A673 (cell line): ENCODE measurements around the gene H3-3A.

Source experiments
- EZH2 ChIP-seq: fragments of 200-600 bp; sonication (generic); IDR thresholded peaks from 2 replicates; pipeline ENCODE4 v1.6.1; 2017; ENCODE audit warnings: borderline replicate concordance, low read depth, mild to moderate bottlenecking, mixed read lengths, antibody characterized with exemption, low read length; ENCODE audit not compliant: poor library complexity, severe bottlenecking
- TF ChIP-seq, protein P1 (sequence below): fragments of 300-800, 200-600 bp; sonication (generic); conservative IDR thresholded peaks from 2 replicates; pipeline ENCODE4 v1.5.1; 2017; ENCODE audit warnings: low read depth, mild to moderate bottlenecking, antibody characterized with exemption, low read length, moderate library complexity, mixed read lengths

DNA sequence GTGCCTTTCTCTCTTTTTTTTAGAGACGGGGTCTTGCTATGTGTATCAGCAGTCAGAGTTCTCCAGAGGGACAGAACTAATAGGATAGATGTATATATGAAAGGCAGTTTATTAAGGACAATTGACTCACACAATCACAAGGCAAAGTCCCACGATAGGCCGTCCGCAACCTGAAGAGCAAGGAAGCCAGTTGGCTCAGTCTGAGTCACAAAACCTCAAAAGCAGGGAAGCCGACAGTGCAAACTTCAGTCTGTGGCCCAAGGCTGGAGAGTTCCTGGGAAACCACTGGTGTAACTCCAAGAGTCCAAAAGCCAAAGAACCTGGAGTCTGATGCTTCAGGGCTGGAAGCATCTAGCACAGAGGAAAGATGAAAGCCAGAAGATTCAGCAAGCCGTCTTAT lies 16.3 kb upstream of the H3-3A start:
- TF ChIP-seq, protein P1, sequence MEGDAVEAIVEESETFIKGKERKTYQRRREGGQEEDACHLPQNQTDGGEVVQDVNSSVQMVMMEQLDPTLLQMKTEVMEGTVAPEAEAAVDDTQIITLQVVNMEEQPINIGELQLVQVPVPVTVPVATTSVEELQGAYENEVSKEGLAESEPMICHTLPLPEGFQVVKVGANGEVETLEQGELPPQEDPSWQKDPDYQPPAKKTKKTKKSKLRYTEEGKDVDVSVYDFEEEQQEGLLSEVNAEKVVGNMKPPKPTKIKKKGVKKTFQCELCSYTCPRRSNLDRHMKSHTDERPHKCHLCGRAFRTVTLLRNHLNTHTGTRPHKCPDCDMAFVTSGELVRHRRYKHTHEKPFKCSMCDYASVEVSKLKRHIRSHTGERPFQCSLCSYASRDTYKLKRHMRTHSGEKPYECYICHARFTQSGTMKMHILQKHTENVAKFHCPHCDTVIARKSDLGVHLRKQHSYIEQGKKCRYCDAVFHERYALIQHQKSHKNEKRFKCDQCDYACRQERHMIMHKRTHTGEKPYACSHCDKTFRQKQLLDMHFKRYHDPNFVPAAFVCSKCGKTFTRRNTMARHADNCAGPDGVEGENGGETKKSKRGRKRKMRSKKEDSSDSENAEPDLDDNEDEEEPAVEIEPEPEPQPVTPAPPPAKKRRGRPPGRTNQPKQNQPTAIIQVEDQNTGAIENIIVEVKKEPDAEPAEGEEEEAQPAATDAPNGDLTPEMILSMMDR, result no peak
- TF ChIP-seq EZH2, result no peak
